Measurements from ENCODE around the gene RALGAPA2. TPM values are rescaled to one million over a fixed set of nuclear protein-coding genes. Genes with fewer than 3 reads are reported as not detected.

The RALGAPA2 gene
- total RNA-seq, 3 donors from 2014 or later = 34.6 to 74.1 (median 46.0) TPM

- no peak for DNase-seq (ENCODE audit: low spot score in 2 of 2)
- Histone ChIP-seq H3K27ac (no peak overlapping the region), H3K27me3 (no peaks in the 10 kb centered on the region), H3K9me3 (no peaks in the 10 kb centered on the region), H3K4me3 (no peak overlapping the region), H3K36me3 (no peaks in the 10 kb centered on the region), H3K4me1 (no peaks in the 10 kb centered on the region)
- no peak for TF ChIP-seq POLR2AphosphoS5 (IDR thresholded peaks at IDR 0.05)
- no peak for TF ChIP-seq POLR2A (IDR thresholded peaks at IDR 0.05)
- TF ChIP-seq, protein P1, sequence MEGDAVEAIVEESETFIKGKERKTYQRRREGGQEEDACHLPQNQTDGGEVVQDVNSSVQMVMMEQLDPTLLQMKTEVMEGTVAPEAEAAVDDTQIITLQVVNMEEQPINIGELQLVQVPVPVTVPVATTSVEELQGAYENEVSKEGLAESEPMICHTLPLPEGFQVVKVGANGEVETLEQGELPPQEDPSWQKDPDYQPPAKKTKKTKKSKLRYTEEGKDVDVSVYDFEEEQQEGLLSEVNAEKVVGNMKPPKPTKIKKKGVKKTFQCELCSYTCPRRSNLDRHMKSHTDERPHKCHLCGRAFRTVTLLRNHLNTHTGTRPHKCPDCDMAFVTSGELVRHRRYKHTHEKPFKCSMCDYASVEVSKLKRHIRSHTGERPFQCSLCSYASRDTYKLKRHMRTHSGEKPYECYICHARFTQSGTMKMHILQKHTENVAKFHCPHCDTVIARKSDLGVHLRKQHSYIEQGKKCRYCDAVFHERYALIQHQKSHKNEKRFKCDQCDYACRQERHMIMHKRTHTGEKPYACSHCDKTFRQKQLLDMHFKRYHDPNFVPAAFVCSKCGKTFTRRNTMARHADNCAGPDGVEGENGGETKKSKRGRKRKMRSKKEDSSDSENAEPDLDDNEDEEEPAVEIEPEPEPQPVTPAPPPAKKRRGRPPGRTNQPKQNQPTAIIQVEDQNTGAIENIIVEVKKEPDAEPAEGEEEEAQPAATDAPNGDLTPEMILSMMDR (IDR thresholded peaks at IDR 0.05) = no peak
- intact Hi-C loops (cut with DNase I; ENCODE audit: low total_unique reads) = no loop called here
Measured at GRCh38 chr20:20391766-20392165, 320.7 kb downstream of the RALGAPA2 start.

DNA sequence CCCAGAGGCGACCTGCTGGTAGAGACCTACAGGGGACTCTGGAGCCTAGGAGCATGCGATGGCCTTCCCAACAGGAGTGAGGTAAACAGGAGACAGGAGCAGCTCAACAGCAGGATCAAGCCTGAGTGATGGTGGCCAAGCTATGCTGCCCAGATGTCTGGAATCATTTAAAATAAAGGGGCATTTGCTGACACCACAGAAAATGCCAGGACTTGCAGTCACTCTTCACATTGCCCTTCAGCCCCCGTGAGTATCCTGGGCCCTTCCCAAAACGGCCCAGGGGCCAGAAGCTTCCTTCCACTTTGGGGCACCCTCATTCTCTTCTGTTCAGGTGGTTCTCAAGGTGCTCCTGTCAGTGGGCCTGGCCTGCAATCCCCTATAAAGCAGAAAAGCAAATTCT, 321.3 kb downstream of the RALGAPA2 start:
- H3K27me3 ChIP-seq = no peaks in the 10 kb centered on the region
- no peak for DNase-seq (ENCODE audit: low spot score in 2 of 2)
- H3K4me3 ChIP-seq = no peak overlapping the region
- H3K4me1 ChIP-seq = no peaks in the 10 kb centered on the region
- intact Hi-C loops (cut with DNase I; ENCODE audit: low total_unique reads) = no loop called here
- H3K9me3 ChIP-seq = no peaks in the 10 kb centered on the region
- TF ChIP-seq, protein P1 (IDR thresholded peaks at IDR 0.05) = no peak
- no peak for TF ChIP-seq POLR2AphosphoS5 (IDR thresholded peaks at IDR 0.05)
- TF ChIP-seq POLR2A (IDR thresholded peaks at IDR 0.05) = no peak
- H3K27ac ChIP-seq = no peak overlapping the region
- H3K36me3 ChIP-seq = no peaks in the 10 kb centered on the region

GRCh38 chr20:20390393-20390792, 322.1 kb downstream of the RALGAPA2 start:
- intact Hi-C loops (cut with DNase I; ENCODE audit: low total_unique reads) = no loop called here
- Histone ChIP-seq H3K9me3 (no peaks in the 10 kb centered on the region), H3K27me3 (no peaks in the 10 kb centered on the region), H3K36me3 (no peaks in the 10 kb centered on the region), H3K4me3 (no peak overlapping the region), H3K4me1 (no peaks in the 10 kb centered on the region), H3K27ac (no peak overlapping the region)
- DNase-seq (ENCODE audit: low spot score in 2 of 2) = no peak
- TF ChIP-seq POLR2AphosphoS5 (IDR thresholded peaks at IDR 0.05) (no peak), POLR2A (IDR thresholded peaks at IDR 0.05) (no peak)
- TF ChIP-seq, protein P1 (IDR thresholded peaks at IDR 0.05) = no peak

DNA sequence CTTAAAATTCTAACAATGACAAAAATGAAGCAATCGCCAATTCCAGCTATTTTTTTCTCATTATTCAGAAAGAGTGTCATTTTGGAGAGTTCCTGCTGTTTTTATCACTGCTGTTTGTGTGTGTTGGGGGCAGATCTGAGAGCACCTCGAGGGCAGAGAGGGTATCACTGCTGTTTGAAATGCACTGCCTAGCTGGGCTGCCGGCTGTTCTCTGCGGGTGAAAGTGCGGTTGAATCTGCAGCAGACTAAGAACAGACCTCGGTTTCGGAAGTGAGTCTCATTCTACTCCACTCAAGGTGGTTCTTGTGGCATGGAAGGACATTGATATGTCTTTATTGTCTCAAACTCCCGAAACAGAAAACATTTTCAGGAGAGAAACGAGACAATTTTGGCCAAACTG, 326.3 kb downstream of the RALGAPA2 start:
- H3K27ac ChIP-seq = no peak overlapping the region
- intact Hi-C loops (cut with DNase I; ENCODE audit: low total_unique reads) = no loop called here
- TF ChIP-seq, protein P1 (IDR thresholded peaks at IDR 0.05) = no peak
- TF ChIP-seq POLR2A (IDR thresholded peaks at IDR 0.05) (no peak), POLR2AphosphoS5 (IDR thresholded peaks at IDR 0.05) (no peak)
- H3K4me3 ChIP-seq = no peak overlapping the region
- no peak for DNase-seq (ENCODE audit: low spot score in 2 of 2)
- H3K36me3 ChIP-seq = no peaks in the 10 kb centered on the region
- no peaks in the 10 kb centered on the region for H3K4me1 ChIP-seq
- no peaks in the 10 kb centered on the region for H3K9me3 ChIP-seq
- H3K27me3 ChIP-seq = peaks cover 0 to 13% of the 10 kb centered on the region in 2 donors

- Histone ChIP-seq H3K36me3 (no peaks in the 10 kb centered on the region), H3K4me3 (no peak overlapping the region), H3K9me3 (no peaks in the 10 kb centered on the region), H3K27me3 (peaks cover 0 to 28% of the 10 kb centered on the region in 2 donors), H3K4me1 (no peaks in the 10 kb centered on the region), H3K27ac (no peak overlapping the region)
- intact Hi-C loops (cut with DNase I; ENCODE audit: low total_unique reads) = no loop called here
- TF ChIP-seq POLR2A (IDR thresholded peaks at IDR 0.05) = no peak
- TF ChIP-seq, protein P1 (IDR thresholded peaks at IDR 0.05) = no peak
- no peak for TF ChIP-seq POLR2AphosphoS5 (IDR thresholded peaks at IDR 0.05)
- no peak for DNase-seq (ENCODE audit: low spot score in 2 of 2)
Measured at GRCh38 chr20:20375862-20376261, 336.6 kb downstream of the RALGAPA2 start.

Measured in breast epithelium (tissue), 4 donors.